22Rv1 (cell line): ENCODE measurements around the gene AGAP1.

Experiments
- ZFX ChIP-seq: fragments of 450-650 bp; IDR thresholded peaks from 2 replicates; pipeline ENCODE4 v1.6.1; 2017; ENCODE audit warnings: antibody characterized with exemption, borderline replicate concordance
- TF ChIP-seq, protein P1 (sequence below): fragments of 450-650 bp; IDR thresholded peaks from 2 replicates; pipeline ENCODE4 v1.5.1; 2017; ENCODE audit warnings: mild to moderate bottlenecking

DNA sequence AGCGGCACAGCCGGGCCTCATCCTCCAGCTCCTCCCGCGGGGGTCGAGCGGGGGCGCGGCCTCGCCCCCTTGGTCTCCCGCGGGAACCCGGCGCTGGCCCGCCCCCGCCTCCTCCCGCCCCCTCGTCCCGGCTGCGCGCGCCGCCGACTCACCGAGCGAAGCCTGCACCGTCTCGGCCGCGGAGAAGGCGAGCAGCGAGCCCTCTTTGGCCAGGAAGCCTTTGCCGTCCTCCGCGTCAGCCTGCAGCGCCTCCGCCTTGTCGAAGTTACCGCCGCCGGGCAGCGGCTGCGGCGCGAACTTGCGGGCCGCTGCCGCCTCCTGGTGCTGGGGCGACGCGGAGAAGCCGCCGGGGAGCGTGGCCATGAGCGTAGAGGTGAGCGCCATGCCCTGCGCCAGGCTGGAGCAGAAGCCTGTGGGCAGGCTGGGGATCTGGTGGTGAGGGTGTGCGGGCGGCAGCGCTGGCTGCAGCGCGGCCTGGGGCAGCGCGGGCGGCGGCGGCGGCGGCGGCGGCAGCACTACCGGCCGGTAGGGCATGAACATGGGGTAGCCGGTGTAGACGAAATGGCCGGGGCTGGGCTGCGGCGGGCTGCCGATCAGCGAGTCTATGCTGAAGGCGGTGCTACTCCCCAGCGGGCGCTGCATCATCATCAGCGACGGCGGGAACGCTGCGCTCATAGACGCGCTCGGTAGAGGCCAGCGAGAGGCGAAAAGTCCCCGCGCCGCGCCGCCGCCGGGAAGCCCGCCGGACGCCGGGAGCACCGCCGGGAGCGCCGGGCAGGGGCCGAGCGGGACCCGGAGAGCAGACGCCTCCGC, 673.7 kb downstream of the AGAP1 start:
- TF ChIP-seq, protein P1, sequence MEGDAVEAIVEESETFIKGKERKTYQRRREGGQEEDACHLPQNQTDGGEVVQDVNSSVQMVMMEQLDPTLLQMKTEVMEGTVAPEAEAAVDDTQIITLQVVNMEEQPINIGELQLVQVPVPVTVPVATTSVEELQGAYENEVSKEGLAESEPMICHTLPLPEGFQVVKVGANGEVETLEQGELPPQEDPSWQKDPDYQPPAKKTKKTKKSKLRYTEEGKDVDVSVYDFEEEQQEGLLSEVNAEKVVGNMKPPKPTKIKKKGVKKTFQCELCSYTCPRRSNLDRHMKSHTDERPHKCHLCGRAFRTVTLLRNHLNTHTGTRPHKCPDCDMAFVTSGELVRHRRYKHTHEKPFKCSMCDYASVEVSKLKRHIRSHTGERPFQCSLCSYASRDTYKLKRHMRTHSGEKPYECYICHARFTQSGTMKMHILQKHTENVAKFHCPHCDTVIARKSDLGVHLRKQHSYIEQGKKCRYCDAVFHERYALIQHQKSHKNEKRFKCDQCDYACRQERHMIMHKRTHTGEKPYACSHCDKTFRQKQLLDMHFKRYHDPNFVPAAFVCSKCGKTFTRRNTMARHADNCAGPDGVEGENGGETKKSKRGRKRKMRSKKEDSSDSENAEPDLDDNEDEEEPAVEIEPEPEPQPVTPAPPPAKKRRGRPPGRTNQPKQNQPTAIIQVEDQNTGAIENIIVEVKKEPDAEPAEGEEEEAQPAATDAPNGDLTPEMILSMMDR: peak; percentile 35
- no peak for TF ChIP-seq ZFX
